GM23338 (cell line): ENCODE measurements around the gene DCD.

Experiments
- CREB1 ChIP-seq: fragments of 250-450 bp; sonication (Bioruptor Pico); IDR thresholded peaks from 2 replicates; pipeline ENCODE4 v1.5.0; 2020; ENCODE audit warnings: low read depth, mild to moderate bottlenecking, moderate library complexity
- EZH2 ChIP-seq: fragments of 200-600 bp; sonication (generic); IDR thresholded peaks from one replicate; pipeline ENCODE4 v1.8.0; 2017; ENCODE audit warnings: antibody characterized with exemption, mild to moderate bottlenecking, low read depth; ENCODE audit not compliant: unreplicated experiment
- EZH2phosphoT487 ChIP-seq: fragments of 200-600 bp; sonication (generic); IDR thresholded peaks from one replicate; pipeline ENCODE4 v1.8.1; 2018; ENCODE audit warnings: antibody characterized with exemption; ENCODE audit not compliant: unreplicated experiment
- JUNB ChIP-seq: IDR thresholded peaks from one replicate; pipeline ENCODE4 v1.6.1; 2016; ENCODE audit warnings: antibody characterized with exemption; ENCODE audit not compliant: unreplicated experiment
- NANOG ChIP-seq: IDR thresholded peaks from 2 replicates; pipeline ENCODE4 v1.6.1; 2016; ENCODE audit warnings: antibody characterized with exemption, borderline replicate concordance
- POLR2AphosphoS5 ChIP-seq: IDR thresholded peaks from 2 replicates; pipeline ENCODE4 v1.6.1; 2016; ENCODE audit warnings: antibody characterized with exemption, low read depth
- STAT1 ChIP-seq: IDR thresholded peaks from one replicate; pipeline ENCODE4 v1.6.1; 2016; ENCODE audit warnings: antibody characterized with exemption; ENCODE audit not compliant: unreplicated experiment
- ZNF114 ChIP-seq: fragments of 250-450 bp; sonication (Bioruptor Pico); IDR thresholded peaks from 2 replicates; pipeline ENCODE4 v1.5.0; 2020; ENCODE audit warnings: mild to moderate bottlenecking, moderate library complexity
- ZNF331 ChIP-seq: fragments of 250-450 bp; sonication (Bioruptor Pico); IDR thresholded peaks from 2 replicates; pipeline ENCODE4 v1.5.0; 2020; ENCODE audit warnings: low read depth, mild to moderate bottlenecking, moderate library complexity
- TF ChIP-seq, protein P1 (sequence below), 2 experiments: fragments of 200-600 bp in 1 of 2; sonication (generic) in 1 of 2; conservative IDR thresholded peaks; 2 replicates each; pipeline versions ENCODE4 v1.5.1 to v1.6.1; 2016 to 2017; ENCODE audit warnings: antibody characterized with exemption in 2 of 2, low read depth in 2 of 2, mild to moderate bottlenecking in 2 of 2, moderate library complexity in 1 of 2
- TF ChIP-seq, protein P2 (sequence below): fragments of 250-450 bp; sonication (Bioruptor Pico); IDR thresholded peaks from 2 replicates; pipeline ENCODE4 v1.5.0; 2020; ENCODE audit warnings: mild to moderate bottlenecking, moderate library complexity

DNA sequence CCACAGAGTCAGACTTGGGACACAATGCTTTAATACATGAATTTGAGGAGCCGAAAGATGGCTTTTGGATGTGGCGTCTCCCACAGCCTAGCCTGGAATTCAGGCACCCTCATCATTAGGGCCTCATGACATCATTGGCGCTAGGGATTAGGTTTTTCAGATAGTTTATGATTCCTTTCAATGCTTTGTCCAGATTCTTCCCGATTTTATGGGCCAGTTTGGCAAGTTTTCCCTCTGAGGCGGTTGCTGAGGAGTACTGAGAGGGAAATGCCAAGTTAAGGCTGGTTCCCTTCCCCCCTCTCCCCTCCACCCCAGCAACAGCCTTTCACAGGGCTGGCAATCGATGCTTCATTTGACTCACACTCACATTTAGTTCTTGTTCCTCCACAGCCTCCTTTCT is 40.0 kb downstream of the DCD start:
- TF ChIP-seq, protein P1, sequence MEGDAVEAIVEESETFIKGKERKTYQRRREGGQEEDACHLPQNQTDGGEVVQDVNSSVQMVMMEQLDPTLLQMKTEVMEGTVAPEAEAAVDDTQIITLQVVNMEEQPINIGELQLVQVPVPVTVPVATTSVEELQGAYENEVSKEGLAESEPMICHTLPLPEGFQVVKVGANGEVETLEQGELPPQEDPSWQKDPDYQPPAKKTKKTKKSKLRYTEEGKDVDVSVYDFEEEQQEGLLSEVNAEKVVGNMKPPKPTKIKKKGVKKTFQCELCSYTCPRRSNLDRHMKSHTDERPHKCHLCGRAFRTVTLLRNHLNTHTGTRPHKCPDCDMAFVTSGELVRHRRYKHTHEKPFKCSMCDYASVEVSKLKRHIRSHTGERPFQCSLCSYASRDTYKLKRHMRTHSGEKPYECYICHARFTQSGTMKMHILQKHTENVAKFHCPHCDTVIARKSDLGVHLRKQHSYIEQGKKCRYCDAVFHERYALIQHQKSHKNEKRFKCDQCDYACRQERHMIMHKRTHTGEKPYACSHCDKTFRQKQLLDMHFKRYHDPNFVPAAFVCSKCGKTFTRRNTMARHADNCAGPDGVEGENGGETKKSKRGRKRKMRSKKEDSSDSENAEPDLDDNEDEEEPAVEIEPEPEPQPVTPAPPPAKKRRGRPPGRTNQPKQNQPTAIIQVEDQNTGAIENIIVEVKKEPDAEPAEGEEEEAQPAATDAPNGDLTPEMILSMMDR (conservative IDR thresholded peaks at IDR 0.05; ENCODE audit: low read depth in 2 of 2): no peak
- no peak for TF ChIP-seq CREB1 (CRISPR knock-in tag)
- TF ChIP-seq EZH2: no peak
- TF ChIP-seq POLR2AphosphoS5: no peak
- TF ChIP-seq ZNF331: no peak
- TF ChIP-seq, protein P2, sequence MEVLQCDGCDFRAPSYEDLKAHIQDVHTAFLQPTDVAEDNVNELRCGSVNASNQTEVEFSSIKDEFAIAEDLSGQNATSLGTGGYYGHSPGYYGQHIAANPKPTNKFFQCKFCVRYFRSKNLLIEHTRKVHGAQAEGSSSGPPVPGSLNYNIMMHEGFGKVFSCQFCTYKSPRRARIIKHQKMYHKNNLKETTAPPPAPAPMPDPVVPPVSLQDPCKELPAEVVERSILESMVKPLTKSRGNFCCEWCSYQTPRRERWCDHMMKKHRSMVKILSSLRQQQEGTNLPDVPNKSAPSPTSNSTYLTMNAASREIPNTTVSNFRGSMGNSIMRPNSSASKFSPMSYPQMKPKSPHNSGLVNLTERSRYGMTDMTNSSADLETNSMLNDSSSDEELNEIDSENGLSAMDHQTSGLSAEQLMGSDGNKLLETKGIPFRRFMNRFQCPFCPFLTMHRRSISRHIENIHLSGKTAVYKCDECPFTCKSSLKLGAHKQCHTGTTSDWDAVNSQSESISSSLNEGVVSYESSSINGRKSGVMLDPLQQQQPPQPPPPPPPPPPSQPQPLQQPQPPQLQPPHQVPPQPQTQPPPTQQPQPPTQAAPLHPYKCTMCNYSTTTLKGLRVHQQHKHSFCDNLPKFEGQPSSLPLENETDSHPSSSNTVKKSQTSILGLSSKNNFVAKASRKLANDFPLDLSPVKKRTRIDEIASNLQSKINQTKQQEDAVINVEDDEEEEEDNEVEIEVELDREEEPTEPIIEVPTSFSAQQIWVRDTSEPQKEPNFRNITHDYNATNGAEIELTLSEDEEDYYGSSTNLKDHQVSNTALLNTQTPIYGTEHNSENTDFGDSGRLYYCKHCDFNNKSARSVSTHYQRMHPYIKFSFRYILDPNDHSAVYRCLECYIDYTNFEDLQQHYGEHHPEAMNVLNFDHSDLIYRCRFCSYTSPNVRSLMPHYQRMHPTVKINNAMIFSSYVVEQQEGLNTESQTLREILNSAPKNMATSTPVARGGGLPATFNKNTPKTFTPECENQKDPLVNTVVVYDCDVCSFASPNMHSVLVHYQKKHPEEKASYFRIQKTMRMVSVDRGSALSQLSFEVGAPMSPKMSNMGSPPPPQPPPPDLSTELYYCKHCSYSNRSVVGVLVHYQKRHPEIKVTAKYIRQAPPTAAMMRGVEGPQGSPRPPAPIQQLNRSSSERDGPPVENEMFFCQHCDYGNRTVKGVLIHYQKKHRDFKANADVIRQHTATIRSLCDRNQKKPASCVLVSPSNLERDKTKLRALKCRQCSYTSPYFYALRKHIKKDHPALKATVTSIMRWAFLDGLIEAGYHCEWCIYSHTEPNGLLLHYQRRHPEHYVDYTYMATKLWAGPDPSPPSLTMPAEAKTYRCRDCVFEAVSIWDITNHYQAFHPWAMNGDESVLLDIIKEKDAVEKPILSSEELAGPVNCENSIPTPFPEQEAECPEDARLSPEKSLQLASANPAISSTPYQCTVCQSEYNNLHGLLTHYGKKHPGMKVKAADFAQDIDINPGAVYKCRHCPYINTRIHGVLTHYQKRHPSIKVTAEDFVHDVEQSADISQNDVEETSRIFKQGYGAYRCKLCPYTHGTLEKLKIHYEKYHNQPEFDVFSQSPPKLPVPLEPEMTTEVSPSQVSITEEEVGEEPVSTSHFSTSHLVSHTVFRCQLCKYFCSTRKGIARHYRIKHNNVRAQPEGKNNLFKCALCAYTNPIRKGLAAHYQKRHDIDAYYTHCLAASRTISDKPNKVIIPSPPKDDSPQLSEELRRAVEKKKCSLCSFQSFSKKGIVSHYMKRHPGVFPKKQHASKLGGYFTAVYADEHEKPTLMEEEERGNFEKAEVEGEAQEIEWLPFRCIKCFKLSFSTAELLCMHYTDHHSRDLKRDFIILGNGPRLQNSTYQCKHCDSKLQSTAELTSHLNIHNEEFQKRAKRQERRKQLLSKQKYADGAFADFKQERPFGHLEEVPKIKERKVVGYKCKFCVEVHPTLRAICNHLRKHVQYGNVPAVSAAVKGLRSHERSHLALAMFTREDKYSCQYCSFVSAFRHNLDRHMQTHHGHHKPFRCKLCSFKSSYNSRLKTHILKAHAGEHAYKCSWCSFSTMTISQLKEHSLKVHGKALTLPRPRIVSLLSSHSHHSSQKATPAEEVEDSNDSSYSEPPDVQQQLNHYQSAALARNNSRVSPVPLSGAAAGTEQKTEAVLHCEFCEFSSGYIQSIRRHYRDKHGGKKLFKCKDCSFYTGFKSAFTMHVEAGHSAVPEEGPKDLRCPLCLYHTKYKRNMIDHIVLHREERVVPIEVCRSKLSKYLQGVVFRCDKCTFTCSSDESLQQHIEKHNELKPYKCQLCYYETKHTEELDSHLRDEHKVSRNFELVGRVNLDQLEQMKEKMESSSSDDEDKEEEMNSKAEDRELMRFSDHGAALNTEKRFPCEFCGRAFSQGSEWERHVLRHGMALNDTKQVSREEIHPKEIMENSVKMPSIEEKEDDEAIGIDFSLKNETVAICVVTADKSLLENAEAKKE: no peak
- no peak for TF ChIP-seq ZNF114 (CRISPR knock-in tag)
- TF ChIP-seq NANOG: no peak
- no peak for TF ChIP-seq EZH2phosphoT487
- no peak for TF ChIP-seq JUNB
- no peak for TF ChIP-seq STAT1
